Eye (tissue), 1 donor: ENCODE measurements around the gene MARVELD2.
"Not testable (repeated sequence)": the region's sequence is repeated elsewhere in the genome, so short reads cannot be mapped to it uniquely, and the experiment has no call there.

Experiments
- DNase-seq: peaks from one replicate; pipeline ENCODE4 v3.0.0-alpha.2; 2015

The MARVELD2 gene

GRCh38 chr5:69450116-69450515 is 35.2 kb downstream of the MARVELD2 start:
- DNase-seq: no peak

DNA sequence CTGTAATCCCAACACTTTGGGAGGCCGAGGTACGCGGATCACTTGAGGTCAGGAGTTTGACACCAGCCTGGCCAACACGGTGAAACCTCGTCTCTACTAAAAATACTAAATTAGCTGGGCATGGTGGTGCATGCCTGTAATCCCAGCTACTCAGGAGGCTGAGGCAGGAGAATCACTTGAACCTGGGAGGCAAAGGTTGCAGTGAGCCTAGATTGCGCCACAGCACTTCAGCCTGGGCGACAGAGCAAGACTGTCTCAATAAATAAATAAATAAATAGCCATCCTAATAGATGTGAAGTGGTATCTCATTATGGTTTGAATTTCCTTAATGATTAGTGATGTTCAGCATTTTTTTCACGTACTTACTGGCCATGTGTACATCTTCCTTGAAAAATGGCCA is 35.6 kb downstream of the MARVELD2 start:
- not testable (repeated sequence) for DNase-seq

DNA sequence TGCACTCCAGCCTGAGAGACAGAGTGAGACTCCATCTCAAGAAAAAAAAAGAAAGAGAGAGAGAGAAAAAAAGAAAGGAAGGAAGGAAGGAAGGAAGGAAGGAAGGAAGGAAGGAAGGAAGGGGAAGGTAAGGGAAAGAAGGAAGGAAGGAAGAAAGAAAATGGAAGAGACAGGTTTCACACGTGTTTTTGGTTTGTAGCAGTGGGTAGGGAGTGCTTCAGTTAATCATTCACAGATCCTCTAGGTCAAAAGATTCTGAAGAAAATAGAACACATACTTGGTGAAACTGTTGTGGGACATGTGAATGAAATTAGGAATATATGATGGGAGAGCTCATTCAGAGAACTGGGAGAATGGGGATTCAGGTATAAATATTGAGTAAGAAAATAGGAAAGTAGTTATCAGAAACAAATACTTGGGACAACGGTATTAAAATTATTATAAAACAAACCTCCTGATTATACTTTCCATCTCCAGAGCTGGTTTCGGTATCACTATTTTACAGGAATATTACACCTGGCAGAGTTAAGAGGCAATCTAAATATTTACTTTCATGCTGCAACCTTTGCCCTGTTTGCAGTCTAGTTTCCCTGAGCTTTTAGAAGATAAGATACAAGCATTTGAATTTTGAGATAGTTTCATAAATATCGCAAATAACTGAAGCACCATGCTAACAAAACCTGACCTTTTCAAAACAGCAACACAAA is 37.2 kb downstream of the MARVELD2 start:
- DNase-seq: no peak

GRCh38 chr5:69453487-69453886 is 38.6 kb downstream of the MARVELD2 start:
- not testable (repeated sequence) for DNase-seq

- no peak for DNase-seq
Observed at GRCh38 chr5:69454460-69455249, 39.7 kb downstream of the MARVELD2 start.

GRCh38 chr5:69455428-69455988 is 40.6 kb downstream of the MARVELD2 start:
- DNase-seq: not testable (repeated sequence)

DNA sequence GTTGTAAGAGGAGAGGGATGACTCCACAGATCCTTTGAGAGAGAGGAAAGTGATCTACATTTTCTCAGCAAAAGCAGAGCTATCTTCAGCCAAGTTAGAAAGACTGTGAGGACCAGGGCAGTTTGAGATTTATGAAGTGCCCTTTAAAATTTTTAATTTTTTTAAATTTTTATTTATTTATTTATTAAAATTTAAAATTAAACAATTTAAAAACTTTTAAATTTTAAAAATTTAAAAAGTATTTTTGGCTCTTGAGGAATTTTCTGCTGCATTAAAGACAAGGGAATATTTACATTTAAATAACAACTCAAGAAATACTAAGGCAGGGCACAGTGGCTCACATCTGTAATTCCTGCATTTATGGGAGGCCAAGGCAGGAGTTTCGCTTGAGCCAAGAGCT is 47.3 kb downstream of the MARVELD2 start:
- no peak for DNase-seq

GRCh38 chr5:69466375-69466774 is 51.5 kb downstream of the MARVELD2 start:
- DNase-seq: not testable (repeated sequence)

DNA sequence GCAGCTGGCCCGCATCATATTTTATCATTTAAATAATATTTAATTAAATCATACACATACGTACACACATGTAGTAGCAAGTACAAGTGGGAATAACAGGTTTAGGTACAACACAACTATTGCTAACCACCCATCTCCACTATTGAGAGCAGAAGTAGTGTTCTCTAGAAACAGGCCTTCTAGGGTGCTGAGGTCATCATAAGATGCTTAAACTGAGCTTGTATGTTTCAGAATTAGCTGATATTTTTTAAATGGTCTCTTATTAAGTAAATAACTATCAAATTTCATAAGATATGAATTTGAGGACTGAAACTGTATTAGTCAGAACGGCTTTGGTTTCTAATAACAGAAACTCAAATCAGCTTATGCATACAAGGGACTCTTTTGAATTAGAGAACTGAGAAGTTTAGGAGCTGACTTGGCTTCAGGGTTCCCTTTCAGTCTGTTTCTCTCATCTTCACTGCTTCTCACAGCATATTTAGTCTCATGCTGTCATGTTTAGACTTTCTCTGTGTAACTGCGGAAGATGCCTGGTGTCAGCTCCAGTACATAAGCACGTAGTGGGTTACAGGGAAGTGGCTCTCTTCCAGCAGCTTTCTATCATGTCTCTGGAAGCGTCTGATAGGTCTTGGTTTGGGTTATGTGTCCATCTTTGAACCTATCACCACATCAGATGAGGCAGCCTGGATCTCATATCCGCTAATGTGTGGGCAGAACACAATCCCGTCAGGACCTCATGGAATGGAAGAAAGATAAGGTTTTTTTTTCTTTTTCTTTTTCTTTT is 52.7 kb downstream of the MARVELD2 start:
- DNase-seq: no peak

GRCh38 chr5:69468631-69469030 is 53.7 kb downstream of the MARVELD2 start:
- no peak for DNase-seq

DNA sequence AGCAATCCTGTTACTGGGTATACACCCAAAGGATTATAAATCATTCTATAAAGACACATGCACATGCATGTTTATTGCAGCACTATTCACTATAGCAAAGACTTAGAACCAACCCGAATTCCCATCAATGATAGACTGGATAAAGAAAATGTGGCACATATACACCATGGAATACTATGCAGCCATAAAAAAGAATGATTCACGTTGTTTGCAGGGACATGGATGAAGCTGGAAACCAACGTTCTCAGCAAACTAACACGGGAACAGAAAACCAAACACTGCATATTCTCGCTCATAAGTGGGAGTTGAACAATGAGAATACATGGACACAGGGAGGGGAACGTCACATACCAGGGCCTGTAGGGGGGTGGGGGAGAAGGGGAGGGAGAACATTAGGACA is 56.6 kb downstream of the MARVELD2 start:
- not testable (repeated sequence) for DNase-seq

DNA sequence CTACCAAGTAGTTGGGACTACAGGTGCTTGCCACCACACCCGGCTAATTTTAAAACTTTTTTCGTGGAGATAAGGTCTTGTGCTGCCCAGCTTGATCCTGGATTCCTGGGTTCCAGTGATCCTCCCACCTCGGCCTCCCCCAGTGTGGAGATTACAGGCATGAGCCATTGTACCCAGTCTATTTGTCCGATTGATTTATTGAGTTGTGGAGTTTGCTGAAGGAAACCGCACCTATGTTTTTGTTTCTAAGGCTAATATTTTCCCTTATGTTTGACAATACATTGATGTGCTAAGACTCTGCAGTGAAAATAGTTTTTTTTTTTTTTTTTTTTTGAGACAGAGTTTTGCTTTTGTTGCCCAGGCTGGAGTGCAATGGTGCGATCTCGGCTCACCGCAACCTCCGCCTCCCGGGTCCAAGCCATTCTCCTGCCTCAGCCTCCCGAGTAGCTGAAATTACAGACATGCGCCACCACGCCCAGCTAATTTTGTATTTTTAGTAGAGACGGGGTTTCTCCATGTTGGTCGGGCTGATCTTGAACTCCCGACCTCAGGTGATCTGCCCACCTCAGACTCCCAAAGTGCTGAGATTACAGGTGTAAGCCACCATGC is 57.7 kb downstream of the MARVELD2 start:
- DNase-seq: not testable (repeated sequence)

DNA sequence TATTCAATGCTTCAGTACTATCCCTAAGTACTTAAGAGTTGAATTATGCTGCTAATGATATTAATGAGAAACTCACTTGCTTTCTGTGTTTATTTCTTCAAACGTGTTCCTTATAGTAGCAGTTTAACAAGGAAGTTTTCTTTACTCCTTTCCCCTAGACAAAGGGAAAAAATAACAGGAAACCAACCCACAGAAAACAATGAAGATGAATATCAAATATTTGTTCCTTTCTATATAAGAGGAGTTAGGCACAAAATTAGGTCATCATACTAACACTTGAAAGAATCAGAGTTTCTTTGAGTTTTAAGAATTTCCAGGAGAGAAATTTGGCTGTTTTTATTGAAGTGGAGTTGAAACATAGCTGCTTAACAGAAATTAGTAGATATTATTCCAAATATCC is 62.3 kb downstream of the MARVELD2 start:
- DNase-seq: no peak

- not testable (repeated sequence) for DNase-seq
Observed at GRCh38 chr5:69478296-69478695, 63.4 kb downstream of the MARVELD2 start.

GRCh38 chr5:69484891-69485290 is 70.0 kb downstream of the MARVELD2 start:
- DNase-seq: no peak

DNA sequence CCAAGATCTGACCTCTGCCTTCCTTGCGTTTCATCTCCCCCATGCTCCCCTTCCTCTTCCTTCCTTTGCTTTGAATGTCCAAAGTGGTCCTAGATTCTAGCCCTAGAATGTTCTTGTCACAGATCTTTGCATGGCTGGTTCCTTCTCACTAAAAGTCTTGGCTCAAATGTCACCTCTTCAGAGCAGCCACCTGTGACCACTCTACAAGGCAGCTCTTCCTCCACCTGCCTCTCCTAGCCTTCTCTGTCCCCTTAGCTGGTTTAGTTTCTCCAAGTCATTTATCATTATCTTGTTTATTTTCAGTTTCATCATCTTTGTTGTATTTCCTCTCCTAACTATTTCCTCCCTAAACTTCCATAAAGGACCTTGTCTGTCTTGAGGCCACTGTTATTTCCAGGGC is 70.6 kb downstream of the MARVELD2 start:
- no peak for DNase-seq

DNA sequence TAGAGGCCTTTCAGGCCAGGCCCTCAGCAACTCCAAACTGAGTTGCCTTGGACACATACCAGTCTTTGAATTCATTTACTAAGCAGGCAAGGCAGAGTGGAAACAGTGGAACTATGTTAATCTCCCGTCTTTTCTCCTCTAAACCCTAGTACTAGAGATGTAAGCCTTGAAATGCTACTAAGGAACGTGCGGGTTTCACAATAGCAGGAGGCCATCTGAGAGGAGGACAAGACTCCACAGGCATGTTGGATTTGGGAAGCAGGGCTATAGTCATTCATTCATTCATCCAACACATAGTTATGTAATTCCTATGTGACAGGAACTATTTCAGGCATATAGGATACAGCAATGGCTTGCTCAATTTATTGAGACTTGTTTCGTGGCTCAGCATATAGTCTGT is 74.3 kb downstream of the MARVELD2 start:
- no peak for DNase-seq

DNA sequence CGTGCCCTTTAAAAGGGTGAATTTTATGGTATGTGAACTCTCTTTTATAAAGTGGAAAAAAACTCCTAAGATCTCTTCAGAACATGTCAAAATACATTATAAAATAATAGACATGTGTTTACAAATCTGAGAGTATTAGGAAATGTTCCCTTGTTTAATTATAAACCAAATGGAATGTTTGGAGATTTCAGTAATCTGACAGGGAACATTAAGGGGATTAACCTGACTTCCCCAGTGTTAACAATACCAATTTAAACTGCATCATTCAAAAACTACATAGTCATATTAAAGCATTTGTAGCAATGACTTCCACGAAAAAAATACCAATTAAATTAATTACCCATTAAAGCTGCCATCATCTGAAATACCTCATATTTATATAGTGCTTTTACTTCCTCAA is 76.1 kb downstream of the MARVELD2 start:
- DNase-seq: no peak

- peak; percentile 39 for DNase-seq
Observed at GRCh38 chr5:69491838-69492390, 77.0 kb downstream of the MARVELD2 start.

GRCh38 chr5:69492391-69492922 is 77.5 kb downstream of the MARVELD2 start, which contains the start of gene OCLN:
OCLN (plus strand) TSS chr5:69492790; CDS start chr5:69504245, 11,455 bp downstream.
- peak; percentile 81 for DNase-seq

GRCh38 chr5:69492923-69493395 is 78.0 kb downstream of the MARVELD2 start:
- DNase-seq: peak; percentile 78
